A172 (cell line): ENCODE data around the gene ARHGAP26. TPM values are rescaled to one million over a fixed set of nuclear protein-coding genes. Genes with fewer than 3 reads are reported as not detected.
"Not testable (repeated sequence)": the region's sequence is repeated elsewhere in the genome, so short reads cannot be mapped to it uniquely, and the experiment has no call there.

ENCODE experiments used
- DNase-seq: peaks from one replicate; pipeline ENCODE4 v3.0.0-alpha.2; 2015; ENCODE audit warnings: low spot score
- total RNA-seq: library from RNA; depleted of rRNA; stranded (reverse); fragments of >200 nt; shearing (Covaris generic); gene quantifications from 2 replicates; pipeline ENCODE4 v1.2.3, GENCODE V29; 2014

Gene ARHGAP26
- total RNA-seq, 1 experiment from 2014 or later: 1.6 TPM

DNA sequence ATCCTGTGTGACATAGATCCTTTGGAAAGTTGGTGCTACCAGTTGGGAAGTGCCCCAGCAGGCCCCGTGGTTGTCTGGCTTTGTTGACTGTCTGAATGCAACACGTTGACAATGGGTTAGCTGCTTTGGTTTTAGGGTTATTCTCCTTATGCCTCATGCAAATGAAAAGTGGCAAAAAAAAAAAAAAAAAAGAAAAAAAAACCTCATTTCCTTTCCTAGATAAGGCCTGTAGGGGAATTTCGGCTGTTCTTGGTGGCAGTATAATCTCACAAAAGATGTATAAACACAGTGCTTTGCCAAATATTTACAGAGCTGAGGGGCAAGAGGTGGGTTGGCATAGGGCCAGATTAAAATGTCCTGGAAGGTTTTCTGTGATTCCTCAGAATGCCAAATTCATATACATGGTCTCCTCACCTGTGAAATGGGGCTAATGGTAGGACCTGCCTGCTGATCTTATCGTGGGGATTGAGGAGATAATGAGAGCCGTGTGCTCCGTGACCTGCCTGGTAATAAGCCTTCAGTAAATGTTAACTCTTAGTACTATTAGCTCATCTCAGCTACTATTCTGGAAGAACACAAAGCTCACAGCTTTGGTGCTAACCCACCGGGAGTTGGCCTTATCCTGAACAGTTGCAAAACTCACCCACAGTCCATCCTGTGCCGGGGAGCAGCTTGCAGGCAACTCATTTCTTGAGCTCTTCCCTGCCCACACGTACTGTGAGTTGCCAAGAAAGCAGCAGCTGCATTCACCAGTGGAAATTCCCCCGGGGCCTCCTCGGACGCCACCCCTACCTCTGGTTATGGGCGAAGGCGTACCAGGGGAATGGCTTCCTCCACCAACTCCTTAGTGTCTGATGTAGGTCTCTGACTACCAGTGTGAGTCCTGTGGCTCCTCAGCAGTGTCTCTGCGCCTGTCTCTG, 413.0 kb downstream of the ARHGAP26 start:
- DNase-seq: no peak

DNA sequence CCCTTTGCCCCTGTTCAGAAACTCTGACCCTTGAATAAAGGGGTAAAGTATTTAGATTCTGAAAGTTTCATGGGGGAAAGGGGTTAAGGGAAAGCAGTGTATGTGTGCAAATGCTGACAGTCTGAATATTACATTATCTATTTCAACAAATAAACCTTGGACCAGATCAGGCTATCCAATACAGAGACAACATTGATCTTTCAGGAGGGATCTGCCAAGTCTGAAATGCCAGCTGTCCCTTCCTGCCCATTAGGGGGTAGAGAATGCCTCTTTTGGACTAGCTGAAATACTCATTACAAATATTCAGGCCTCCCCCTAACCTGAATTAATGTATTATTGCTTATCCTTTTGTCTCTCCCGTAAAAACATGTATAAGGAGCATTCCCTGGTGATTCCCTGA, 413.8 kb downstream of the ARHGAP26 start:
- DNase-seq: no peak

DNA sequence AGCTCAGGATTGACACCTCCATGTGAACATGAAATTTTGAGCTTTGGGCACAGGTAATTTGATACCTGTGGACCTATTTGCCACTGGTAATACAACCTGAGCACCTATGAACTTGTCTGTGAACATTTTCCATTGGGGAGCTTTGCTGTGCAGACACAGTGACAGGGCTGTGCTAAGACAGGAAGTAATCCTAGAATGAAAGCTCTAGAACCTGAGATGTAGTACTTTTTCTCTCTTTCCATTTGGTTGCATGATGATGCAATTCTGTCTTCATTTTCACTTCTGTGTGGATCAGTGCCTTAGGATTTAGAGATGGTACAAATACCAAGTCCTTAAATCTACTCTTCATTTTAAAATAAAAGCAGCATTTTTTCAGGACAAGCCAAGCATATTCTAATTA, 416.4 kb downstream of the ARHGAP26 start:
- DNase-seq: no peak

DNA sequence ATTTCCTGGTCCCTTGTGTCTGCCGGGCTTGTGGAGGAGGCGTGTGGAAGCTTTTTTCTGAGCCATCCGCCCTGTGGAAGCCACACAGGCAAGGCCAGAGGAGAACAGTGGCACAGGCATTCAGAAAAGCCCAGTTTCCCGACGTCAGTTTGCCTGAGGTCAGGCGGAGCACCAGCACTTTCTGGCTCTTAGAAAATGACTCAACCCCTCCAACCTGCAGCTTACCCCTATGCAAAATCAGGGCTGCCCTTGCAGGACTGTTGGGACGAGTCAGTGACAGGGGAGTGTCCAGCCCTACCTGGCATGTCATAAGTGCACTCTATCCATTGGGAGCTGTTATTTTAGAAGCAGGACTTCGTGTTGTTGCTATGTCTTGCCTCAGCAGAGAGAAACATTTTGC, 417.3 kb downstream of the ARHGAP26 start:
- no peak for DNase-seq

DNA sequence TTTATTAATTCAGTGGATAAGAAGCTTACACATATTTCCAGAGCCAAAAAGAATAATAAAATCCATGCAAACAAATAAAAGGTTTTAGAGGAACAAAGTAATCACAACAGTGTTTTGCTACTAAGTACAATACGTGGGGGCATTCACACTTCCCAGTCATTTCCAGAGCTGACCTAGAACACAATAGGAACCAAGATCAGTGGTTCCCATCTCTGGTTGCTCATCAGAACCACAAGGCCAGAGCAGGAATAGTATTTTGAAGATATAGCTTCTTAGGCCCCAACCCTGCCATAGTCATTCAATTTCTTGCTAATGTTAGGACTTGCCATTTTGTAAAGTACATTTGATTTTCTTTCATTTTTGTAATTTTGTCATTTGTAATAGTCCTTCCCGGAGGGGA, 417.9 kb downstream of the ARHGAP26 start:
- DNase-seq: no peak

DNA sequence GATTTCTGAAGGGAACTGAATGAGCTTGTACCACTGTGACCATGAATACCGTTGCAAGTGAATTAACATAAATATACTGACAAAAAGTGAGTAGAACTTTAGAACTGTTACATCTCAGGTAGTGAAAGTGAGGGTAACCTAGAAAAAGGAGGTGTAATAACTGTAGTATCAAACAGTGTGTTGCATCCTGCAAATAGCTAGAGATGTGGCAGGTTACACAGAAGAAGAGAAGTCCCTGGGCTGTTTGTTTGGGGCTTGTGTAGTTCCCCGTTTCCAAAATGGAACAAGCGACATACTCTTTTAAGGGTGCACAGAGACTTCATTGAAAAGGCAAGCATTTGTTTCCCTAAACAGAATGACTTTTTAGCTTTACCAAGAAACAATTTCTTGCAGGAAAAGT, 418.5 kb downstream of the ARHGAP26 start:
- DNase-seq: no peak

DNA sequence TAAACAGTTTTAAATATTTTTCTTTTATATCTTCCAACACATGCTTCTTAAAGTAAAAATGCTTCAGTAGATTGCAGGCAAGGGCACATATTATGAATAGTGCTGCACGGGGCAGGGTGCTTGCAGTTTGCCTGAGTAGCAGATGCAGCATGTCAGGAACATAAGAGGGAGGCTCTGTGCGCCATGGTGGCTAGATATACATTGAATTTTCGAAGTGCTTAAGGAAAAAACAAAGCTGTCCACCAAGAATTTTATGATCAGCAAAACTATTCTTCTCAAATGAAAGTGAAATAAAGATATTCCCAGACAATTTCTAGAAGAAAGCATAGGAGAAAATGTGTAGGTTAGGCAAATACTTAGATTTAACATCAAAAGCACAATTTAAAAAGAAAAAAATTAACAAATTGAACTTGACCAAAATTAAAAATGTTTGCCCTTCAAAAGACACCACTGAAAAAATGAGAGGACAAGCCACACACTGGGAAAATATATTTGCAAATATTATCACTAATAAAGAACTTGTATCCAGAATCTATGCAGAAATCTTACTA, 420.2 kb downstream of the ARHGAP26 start:
- no peak for DNase-seq

DNA sequence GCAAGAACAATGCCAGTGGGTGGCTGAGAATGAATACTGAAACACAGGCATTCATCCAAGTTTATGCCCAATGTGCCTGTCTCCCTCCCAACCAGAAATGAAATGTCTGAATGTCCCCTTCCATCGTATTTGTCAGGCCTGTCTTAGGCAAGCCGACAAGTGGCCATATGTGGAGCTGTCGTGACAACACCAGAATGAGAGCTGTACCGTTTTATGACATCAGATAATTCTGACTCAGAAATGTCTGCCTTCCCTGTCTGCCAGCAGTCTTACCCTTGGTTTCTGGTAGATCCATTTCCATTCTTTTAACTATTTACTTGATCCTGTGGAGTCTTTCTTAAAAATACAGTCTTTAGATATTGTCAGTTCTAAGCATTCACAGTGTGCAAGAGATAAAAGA, 421.5 kb downstream of the ARHGAP26 start:
- no peak for DNase-seq

DNA sequence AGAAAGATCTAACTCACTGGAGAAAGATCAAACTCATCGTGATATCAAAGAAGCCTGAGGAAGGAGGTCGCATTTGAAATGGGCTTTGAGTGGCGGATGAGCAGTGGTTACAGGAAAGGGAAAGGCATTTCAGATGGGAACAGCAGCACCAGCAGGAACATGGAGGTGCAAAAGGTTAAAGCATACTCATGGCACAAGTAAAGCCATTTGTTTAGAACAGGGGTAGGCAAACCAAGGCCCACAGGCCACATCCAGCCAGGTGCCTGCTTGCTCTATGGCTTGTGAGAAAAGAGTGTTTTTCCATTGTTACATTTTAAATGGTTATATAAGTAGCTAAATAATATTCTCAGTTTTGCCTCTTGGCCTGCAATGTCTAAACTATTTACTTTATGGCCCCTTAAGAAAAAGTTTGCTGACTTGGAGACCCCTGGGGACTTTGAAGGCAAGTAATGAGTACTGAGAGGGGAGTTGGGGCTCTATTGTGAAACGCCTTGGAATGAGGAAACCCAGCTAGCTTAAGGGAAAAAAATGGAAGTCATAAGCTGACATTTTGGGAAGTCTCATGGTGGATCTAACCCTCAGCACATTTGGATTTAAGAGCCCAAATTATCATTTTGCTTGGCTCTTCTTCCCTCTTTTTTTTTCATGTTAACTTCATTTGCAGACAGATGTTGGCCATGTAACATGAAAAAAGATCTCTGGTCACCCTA, 422.2 kb downstream of the ARHGAP26 start:
- no peak for DNase-seq

DNA sequence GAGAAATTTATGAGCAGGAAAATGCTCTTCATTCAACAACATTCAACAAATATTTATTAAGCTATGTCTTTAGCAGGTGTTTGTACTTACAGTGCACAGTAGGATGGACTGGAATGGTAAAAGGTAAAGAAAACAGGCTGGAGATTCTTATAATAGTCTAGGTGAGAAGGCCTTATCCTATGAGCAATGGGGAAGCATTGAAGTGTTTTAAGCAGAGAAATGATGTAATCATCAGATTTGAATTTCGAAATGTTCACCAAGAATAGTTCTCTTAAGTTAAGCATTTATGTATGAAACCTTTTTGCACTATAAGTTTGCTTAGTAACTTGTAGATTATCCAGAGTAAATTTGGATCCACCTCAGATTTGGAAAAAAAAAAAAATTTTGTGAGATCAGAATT, 424.0 kb downstream of the ARHGAP26 start:
- no peak for DNase-seq

DNA sequence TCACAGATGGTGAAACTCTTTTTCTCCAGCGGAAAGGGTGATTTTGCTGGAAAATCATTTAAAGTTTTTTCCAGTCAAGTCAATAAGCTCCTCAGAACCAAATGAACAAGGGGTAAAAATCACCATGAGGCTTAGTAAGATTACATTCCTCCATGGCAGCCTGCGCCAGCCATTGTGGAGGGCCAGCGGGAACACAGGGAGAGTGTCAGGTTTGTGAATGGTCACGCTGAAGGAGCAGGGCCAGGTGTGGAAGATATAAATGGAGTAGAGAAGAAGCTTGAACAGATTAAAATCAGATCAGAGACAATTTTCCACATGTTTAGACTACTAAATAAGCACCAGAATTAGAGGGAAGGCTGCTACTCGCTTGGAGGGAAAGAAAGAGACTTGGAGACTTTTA, 424.5 kb downstream of the ARHGAP26 start:
- DNase-seq: no peak

DNA sequence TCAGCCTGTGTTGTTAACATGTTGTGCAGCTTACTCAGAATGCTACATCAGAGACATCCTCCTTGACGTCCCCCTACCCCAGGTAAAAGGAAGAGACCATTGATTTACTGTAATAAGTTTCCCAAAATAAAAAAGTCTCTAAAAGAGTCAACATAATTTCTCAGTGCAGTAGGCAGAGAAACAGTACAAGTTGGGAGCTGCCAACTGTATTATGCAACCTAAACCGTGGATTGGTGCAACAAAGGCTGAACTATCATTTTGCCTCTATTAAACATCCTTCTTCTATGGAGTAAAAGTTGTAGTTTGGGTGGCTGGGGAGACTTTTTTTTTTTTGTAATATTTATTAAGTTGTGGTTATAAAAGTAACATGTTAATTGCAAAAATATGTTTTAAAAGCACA, 425.3 kb downstream of the ARHGAP26 start:
- no peak for DNase-seq

DNA sequence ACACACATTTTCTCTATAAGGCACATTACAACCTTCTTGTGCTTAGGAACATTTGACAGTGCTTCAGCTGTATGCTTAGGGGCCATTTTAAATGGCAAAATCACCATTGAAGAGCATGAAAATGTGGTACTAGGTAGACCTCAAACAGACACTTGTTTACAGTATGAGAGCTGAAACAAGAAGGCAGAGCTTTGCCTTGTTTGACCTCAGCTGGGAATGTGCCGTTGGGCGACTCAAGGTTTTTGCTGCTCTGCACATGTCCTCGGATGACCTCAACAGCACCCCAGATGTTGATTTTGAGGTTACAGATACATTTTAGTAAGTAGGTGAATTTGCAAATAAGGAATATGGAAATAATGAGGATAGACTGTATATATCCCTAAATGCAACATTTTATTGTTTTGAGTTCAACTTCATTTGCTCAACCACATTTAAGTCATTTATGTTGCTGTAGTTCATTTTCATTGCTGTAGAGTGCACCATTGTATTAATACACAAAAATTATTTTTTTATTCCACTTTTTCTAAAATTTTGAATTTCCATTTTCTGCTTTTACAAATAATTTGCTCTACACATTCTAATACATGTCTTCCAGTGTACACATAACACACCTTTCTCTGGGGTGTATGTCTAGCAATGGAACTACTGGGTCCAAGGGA, 426.6 kb downstream of the ARHGAP26 start:
- no peak for DNase-seq

DNA sequence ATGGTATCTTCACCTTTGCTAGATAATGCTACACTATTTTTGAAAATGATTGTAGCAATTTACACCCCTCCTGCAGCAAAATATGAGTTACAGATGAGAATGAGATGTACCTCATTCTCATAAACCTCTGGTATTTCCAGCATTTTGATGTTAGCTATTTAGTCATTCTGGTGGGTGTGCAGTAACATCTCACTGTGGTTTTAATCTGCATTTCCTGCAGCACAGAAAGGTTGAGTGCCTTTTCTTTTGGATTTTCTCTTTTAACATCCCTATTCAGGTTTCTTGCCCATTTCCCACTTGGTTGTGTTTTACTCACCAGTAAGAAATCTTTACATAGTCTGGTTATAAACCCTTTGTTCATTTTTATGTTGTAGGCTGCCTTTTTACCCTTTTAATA, 427.1 kb downstream of the ARHGAP26 start:
- no peak for DNase-seq

DNA sequence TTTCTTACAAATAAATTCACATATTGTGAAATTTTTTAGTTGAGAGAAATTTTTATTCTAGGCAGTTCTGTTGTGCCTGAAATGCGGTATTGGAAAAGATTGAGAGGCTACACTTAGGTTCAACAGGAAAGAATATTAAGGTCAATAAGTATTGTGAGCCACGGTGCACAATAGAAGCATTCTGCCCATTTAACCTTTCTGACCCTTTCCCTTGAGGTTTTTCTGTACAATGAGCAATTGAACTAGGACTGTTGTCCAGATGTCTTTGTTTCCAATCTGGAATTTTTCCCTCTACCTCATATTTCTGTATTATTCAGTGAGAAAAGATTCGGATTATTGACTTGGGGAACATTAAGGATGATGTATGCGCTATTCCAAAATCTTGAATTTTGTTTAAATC, 428.2 kb downstream of the ARHGAP26 start:
- no peak for DNase-seq

DNA sequence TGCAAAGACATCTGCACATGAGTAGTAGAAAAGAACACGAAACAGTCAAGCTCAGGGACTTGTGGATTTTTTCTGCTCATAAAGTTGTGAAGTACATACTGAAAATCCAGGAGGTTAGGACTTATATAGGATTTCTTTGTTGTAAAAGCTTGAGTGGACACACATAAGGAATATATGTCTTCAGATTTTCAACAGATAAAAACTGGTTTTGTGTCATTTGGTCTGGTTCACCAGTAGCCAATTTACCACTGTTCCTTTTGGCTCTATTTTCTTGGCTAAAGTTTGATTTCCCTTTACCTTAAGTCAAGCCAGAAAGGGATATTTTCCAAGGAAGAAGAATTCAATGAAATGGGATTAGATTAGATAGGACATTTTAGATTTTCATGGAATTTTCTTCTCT, 429.0 kb downstream of the ARHGAP26 start:
- DNase-seq: no peak

DNA sequence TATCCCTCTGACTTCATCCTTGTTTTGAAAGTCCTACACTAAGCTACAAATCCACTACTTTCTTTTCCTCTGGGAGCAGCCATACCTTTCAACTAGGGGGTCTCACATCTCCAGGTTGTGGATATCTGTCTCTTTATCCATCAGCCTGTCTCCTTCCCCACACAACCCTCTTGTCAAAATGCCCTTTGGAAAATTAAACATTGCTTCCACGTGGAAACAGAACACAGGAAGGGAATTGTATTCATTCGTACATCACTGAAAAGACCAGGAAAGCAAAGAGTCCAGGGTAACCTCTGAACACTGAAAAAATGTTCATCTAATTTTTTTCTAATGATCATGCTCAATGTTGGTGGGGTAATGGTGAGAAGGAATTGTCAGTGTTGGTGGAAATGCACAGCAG, 429.7 kb downstream of the ARHGAP26 start:
- DNase-seq: no peak

DNA sequence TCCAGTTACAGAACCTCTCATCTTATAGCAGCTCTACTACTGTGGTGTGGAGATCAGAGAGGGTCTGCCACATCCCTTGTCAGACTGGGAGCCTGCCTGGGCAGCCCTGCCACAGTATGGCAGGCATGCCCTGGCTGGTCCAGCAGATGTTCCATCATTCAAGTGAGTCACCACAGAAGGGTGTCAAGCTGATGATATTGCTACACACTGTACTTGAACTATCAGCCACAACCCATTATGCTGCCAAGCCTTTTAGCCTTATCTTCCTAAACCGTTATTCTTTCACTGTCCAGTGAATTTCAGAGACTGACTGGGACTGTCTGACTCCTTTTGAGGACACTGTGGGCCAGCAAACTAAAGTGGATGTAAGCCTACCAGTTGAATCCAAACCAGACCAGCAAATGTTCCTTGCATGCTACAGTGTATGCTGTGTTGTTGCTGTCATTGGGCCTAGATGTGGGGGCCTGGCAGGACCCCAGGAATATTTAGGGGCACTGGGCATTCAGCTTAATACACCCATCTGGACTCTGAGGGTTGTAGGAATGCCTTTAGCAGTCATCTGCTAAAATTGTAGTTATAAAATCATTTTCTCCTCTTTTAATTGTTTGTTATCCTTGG, 430.7 kb downstream of the ARHGAP26 start:
- peak; percentile 92 for DNase-seq

DNA sequence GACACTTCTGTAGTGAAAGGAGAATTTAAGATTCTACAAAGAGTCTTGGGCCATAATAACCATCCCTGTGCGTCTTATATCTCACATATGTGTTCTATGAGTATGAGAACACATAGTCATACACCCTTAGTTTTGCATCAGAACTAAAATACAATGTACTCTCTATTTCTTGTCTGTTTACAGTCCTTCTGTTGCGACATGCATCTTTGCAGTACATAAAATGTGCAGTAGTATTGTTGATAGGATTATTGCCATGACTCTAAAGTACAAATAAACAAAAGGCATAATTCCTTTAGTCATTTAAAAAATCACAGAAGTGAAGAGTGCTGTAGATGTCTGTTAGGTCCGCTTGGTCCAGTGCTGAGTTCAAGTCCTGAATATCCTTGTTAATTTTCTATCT, 431.4 kb downstream of the ARHGAP26 start:
- DNase-seq: no peak

DNA sequence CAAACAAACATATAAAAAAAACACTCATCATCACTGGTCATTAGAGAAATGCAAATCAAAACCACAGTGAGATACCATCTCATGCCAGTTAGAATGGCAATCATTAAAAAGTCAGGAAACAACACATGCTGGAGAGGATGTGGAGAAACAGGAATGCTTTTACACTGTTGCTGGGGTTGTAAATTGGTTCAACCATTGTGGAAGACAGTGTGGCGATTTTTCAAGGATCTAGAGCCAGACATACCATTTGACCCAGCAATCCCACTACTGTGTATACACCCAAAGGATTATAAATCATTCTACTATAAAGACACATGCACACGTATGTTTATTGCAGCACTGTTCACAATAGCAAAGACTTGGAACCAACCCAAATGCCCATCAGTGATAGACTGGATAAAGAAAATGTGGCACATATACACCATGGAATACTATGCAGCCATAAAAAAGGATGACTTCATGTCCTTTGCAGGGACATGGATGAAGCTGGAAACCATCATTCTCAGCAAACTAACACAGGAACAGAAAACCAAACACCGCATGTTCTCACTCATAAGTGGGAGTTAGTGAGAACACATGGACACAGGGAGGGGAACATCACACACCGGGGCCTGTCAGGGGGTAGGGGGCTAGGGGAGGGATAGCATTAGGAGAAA, 433.3 kb downstream of the ARHGAP26 start:
- DNase-seq: not testable (repeated sequence)

DNA sequence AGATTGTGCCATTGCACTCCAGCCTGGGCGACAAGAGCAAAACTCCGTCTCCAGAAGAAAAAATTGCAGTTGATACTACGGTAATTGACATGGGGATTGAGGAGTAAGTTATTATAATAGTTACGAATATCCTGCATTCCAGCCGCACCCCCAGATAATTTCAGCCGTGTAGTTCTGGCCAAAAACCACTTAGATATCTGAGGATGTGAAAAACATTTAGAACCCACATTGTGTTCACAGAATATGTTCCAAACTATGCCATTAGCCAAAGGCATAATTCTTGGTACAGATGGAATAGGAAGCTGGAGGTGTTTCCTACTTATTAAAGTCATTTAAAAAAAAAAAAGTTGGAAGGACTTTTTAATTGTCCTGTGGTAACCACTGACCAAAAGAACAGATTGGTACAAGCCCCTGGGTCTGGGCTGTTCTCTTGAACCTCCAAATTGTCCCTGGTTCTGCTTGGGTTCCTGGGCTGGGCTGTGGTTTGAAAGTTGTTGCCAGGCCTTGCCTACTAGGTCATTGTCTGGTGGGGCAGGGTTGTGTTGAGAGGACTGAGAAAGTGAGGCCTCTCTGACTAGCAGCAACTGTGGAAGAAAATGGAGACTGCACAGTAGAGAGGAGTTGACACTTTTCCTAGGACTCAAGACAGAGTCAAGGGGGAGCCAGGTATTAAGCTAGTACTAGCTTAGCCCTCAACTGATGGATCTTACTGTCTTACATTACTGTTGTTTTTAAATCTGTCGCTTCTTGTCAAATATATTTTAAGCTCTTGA, 434.5 kb downstream of the ARHGAP26 start:
- peak; percentile 13 for DNase-seq
